K562 (cell line): ENCODE measurements around the gene PPFIBP2. TPM values are rescaled to one million over a fixed set of nuclear protein-coding genes. Genes with fewer than 3 reads are reported as not detected.

ENCODE experiments used
- ATAC-seq: fragments of 200-7000 bp; cut with Tn5 transposase; 3 replicates; pipeline ENCODE4 v1.9.1; 2020; ENCODE audit warnings: moderate library complexity
- BruUV-seq: library from RNA; stranded (reverse); fragments of 400-500 nt; replicated peaks from 2 replicates; lab custom pipeline; 2021; lab: Mats Ljungman, UMichigan
- CTCF ChIA-PET: fragments of 300-600 bp; formaldehyde crosslinking; extraction: SDS; loops from one replicate; lab custom pipeline; 2021; ENCODE audit warnings: low intra/inter-chr PET ratio; lab: Yijun Ruan, JAX
- POLR2A ChIA-PET: fragments of 300-600, 350-650 bp; sonication (Branson Sonifier 250); formaldehyde crosslinking; extraction: SDS; loops from one replicate; lab custom pipeline; 2021; ENCODE audit warnings: antibody characterized with exemption, inconsistent platforms; lab: Yijun Ruan, JAX
- DNase-seq, 4 experiments: peaks; one replicate each; pipeline versions ENCODE4 v3.0.0 to v3.0.0-alpha.2; 2011 to 2018; ENCODE audit warnings: low spot score in 3 of 4, mixed read lengths in 3 of 4; ENCODE audit errors: extremely low read depth in 1 of 4
- FAIRE-seq: peaks from 2 replicates; lab custom pipeline; 2011; peaks lifted over from hg19 to GRCh38; lab: Jason Lieb, UNC
- H2AFZ ChIP-seq: 2 replicates; pipeline ENCODE4 v1.6.0; 2011; ENCODE audit warnings: low read depth, low read length, control low read depth, inconsistent platforms
- H3K27ac ChIP-seq: fragments of 200-600 bp; 3 replicates; pipeline ENCODE4 v1.8.0; 2011; ENCODE audit warnings: low read depth, mild to moderate bottlenecking, control low read depth, inconsistent platforms, low read length, moderate library complexity, mixed read lengths; ENCODE audit errors: extremely low read depth
- H3K27me3 ChIP-seq, 2 experiments: fragments of 300-600 bp in 1 of 2; 2 replicates in 1 of 2; 3 replicates in 1 of 2; pipeline versions ENCODE4 v1.6.0 to v1.8.0; 2011; ENCODE audit warnings: inconsistent platforms in 2 of 2, low read length in 2 of 2, mild to moderate bottlenecking in 1 of 2, mixed read lengths in 1 of 2, moderate library complexity in 1 of 2; ENCODE audit not compliant: control insufficient read depth in 2 of 2, insufficient read depth in 2 of 2
- H3K36me3 ChIP-seq: fragments of 300-600 bp; 3 replicates; pipeline ENCODE4 v1.8.0; 2011; ENCODE audit warnings: mild to moderate bottlenecking, low read length, inconsistent platforms; ENCODE audit not compliant: control insufficient read depth, insufficient read depth
- H3K4me1 ChIP-seq, 2 experiments: fragments of 200-600 bp in 1 of 2; replicated peaks in 1 of 2; 2 replicates in 1 of 2; 3 replicates in 1 of 2; pipeline versions ENCODE4 v1.5.1 to v1.8.0; 2011; ENCODE audit warnings: inconsistent platforms in 2 of 2, low read length in 2 of 2, mild to moderate bottlenecking in 1 of 2, mixed read lengths in 1 of 2, moderate library complexity in 1 of 2; ENCODE audit not compliant: control insufficient read depth in 2 of 2, insufficient read depth in 2 of 2
- H3K4me2 ChIP-seq: 2 replicates; pipeline ENCODE4 v1.6.1; 2011; ENCODE audit warnings: low read length, control low read depth, inconsistent platforms, mixed read lengths; ENCODE audit not compliant: insufficient read depth
- H3K4me3 ChIP-seq: fragments of 200-600 bp; sonication (generic), shearing (Covaris generic); 2 replicates; pipeline ENCODE4 v1.5.1; 2016; ENCODE audit warnings: control low read depth, inconsistent platforms
- H3K79me2 ChIP-seq: fragments of 200-600 bp; 3 replicates; pipeline ENCODE4 v1.8.0; 2011; ENCODE audit warnings: low read length, inconsistent platforms; ENCODE audit not compliant: control insufficient read depth, insufficient read depth
- H3K9ac ChIP-seq, 2 experiments: 2 replicates each; pipeline versions ENCODE4 v1.6.0 to v1.6.1; 2011; ENCODE audit warnings: low read depth in 2 of 2, low read length in 2 of 2, control low read depth in 1 of 2, inconsistent platforms in 1 of 2, mild to moderate bottlenecking in 1 of 2, mixed read lengths in 1 of 2; ENCODE audit not compliant: insufficient read depth in 1 of 2
- H3K9me1 ChIP-seq: one replicate; pipeline ENCODE4 v1.6.0; 2011; ENCODE audit warnings: inconsistent platforms, mild to moderate bottlenecking, low read length, moderate library complexity; ENCODE audit not compliant: control insufficient read depth, insufficient read depth
- H3K9me3 ChIP-seq: replicated peaks from 2 replicates; pipeline ENCODE4 v1.5.1; 2011; ENCODE audit warnings: low read depth, low read length, inconsistent platforms; ENCODE audit not compliant: control insufficient read depth, insufficient read depth
- H4K20me1 ChIP-seq: replicated peaks from 2 replicates; pipeline ENCODE4 v1.6.1; 2011; ENCODE audit warnings: low read length, inconsistent platforms, mixed read lengths; ENCODE audit not compliant: control insufficient read depth, insufficient read depth
- CBX1 ChIP-seq: sonication (generic); IDR thresholded peaks from 2 replicates; pipeline ENCODE4 v1.6.1; 2016; ENCODE audit warnings: antibody characterized with exemption, low read depth, mild to moderate bottlenecking
- CBX2 ChIP-seq: fragments of 200-600 bp; sonication (generic); IDR thresholded peaks from one replicate; pipeline ENCODE4 v1.6.1; 2012; ENCODE audit warnings: mild to moderate bottlenecking, low read length, inconsistent platforms; ENCODE audit not compliant: insufficient read depth, poor library complexity, severe bottlenecking
- HMGN3 ChIP-seq: IDR thresholded peaks from 2 replicates; pipeline ENCODE4 v1.6.1; 2011; ENCODE audit warnings: borderline replicate concordance, low read depth, mild to moderate bottlenecking, mixed read lengths, low read length; ENCODE audit not compliant: insufficient read length; ENCODE audit errors: extremely low read depth
- HNRNPLL ChIP-seq: fragments of 200-400 bp; formaldehyde crosslinking; IDR thresholded peaks from 2 replicates; pipeline ENCODE4 v1.6.1; 2017; ENCODE audit warnings: low read length, low read depth, mild to moderate bottlenecking; ENCODE audit not compliant: poor library complexity, severe bottlenecking
- HNRNPUL1 ChIP-seq: fragments of 200-400 bp; formaldehyde crosslinking; IDR thresholded peaks from 2 replicates; pipeline ENCODE4 v1.6.1; 2017; ENCODE audit warnings: low read length
- JUND ChIP-seq, 2 experiments: IDR thresholded peaks; 2 replicates in 1 of 2; 3 replicates in 1 of 2; pipeline ENCODE4 v1.6.1; 2011; ENCODE audit warnings: borderline replicate concordance in 2 of 2, low read depth in 2 of 2, low read length in 2 of 2, improper control_type of control experiment in 1 of 2, missing biosample characterization in 1 of 2, missing genetic modification characterization in 1 of 2, missing genetic modification reagents in 1 of 2
- NFRKB ChIP-seq: fragments of 450-650 bp; IDR thresholded peaks from 2 replicates; pipeline ENCODE4 v1.6.1; 2016; ENCODE audit warnings: low read depth
- ZBTB8A ChIP-seq: fragments of 450-650 bp; IDR thresholded peaks from 2 replicates; pipeline ENCODE4 v1.6.1; 2018; ENCODE audit warnings: mild to moderate bottlenecking, moderate library complexity; ENCODE audit not compliant: partially characterized antibody
- WGBS: fragments of 100-300 bp; shearing (Covaris generic); methylation state at CpG from one replicate; pipeline ENCODE4 v1.1.6; 2016; ENCODE audit warnings: low coverage, mixed read lengths; ENCODE audit not compliant: insufficient coverage; ENCODE audit errors: missing lambda C conversion rate; 5-methylcytosine and 5-hydroxymethylcytosine counted together
- in situ Hi-C: fragments of 300-500 bp; cut with MboI; formaldehyde crosslinking; loops from 4 replicates; pipeline ENCODE4 v1.15.0; 2018; ENCODE audit warnings: inconsistent platforms, mixed read lengths
- intact Hi-C: fragments of 100-400 bp; cut with micrococcal nuclease; formaldehyde crosslinking; loops from 2 replicates; pipeline ENCODE4 v1.14.2; 2022
- polyA plus RNA-seq, 8 experiments: library from polyadenylated mRNA; depleted of rRNA in 4 of 8; stranded (reverse) in 5 of 8; unstranded in 3 of 8; fragments of >200 nt; fragmentation: Nextera tagmentation in 2 of 8; fragmentation: Illumina TruSeq in 1 of 8; extraction: Ambion mirVana in 2 of 8; extraction: Trizol in 1 of 8; gene quantifications; 2 replicates each; pipeline versions ENCODE4 v1.2.1 to v1.2.3, GENCODE V29; 2011 to 2014; ENCODE audit warnings: inconsistent platforms in 1 of 8, missing spikeins in 1 of 8
- total RNA-seq, 7 experiments: library from RNA; depleted of rRNA in 6 of 7; stranded (reverse); fragments of >200 nt in 6 of 7; fragmentation: Illumina TruSeq in 2 of 7; extraction: Trizol in 2 of 7; gene quantifications; 2 replicates each; pipeline versions ENCODE4 v1.2.1 to v1.2.3, GENCODE V29; 2011 to 2021; ENCODE audit warnings: low replicate concordance in 1 of 7

Gene PPFIBP2
- total and polyA plus RNA-seq, 9 of the 15 experiments (the other 6 are each of a cell fraction or from before 2014, with no cell fraction given) = 0.18 to 3.4 (median 1.2) TPM

GRCh38 chr11:7467652-7468051 lies 46.1 kb upstream of the PPFIBP2 start:
- H3K9me3 ChIP-seq = no peaks in the 10 kb centered on the region
- H3K27ac ChIP-seq = no peak overlapping the region
- no peak overlapping the region for H3K4me3 ChIP-seq
- H3K4me2 ChIP-seq = no peak overlapping the region
- no peaks in the 10 kb centered on the region for H3K36me3 ChIP-seq
- TF ChIP-seq CBX1 (no peak), NFRKB (no peak), HNRNPLL (no peak), HNRNPUL1 (no peak), ZBTB8A (no peak), JUND (IDR thresholded peaks at IDR 0.05; ENCODE audit: borderline replicate concordance, low read depth, low read length) (no peak), JUND (tag; IDR thresholded peaks at IDR 0.05; ENCODE audit: borderline replicate concordance, low read depth, low read length) (no peak), HMGN3 (no peak), CBX2 (no peak)
- H2AFZ ChIP-seq = no peak overlapping the region
- FAIRE-seq = no peak
- ChIA-PET POLR2A (no interaction called here), CTCF (no interaction called here)
- in situ Hi-C loops (no loop called here), intact Hi-C loops (no loop called here)
- DNase-seq = no peak
- BruUV-seq = no TSS peak
- H3K9ac ChIP-seq = no peak overlapping the region
- peaks cover 0 to 4% of the 10 kb centered on the region in 2 experiments; a peak in 1 of 5 replicates for H3K27me3 ChIP-seq
- no peaks in the 10 kb centered on the region for H4K20me1 ChIP-seq
- no peaks in the 10 kb centered on the region for H3K4me1 ChIP-seq
- H3K9me1 ChIP-seq = no peaks in the 10 kb centered on the region
- ATAC-seq = no peak
- H3K79me2 ChIP-seq = no peaks in the 10 kb centered on the region
- 0% methylated on average over 2 of the region's 2 CpGs for WGBS
